Skeletal muscle cell (primary cell): ENCODE data around the gene ESYT3.

Source experiments
- DNase-seq: peaks from one replicate; pipeline ENCODE4 v3.0.0-alpha.2; 2010; ENCODE audit warnings: low read depth
- H3K4me3 ChIP-seq: 2 replicates; pipeline ENCODE4 v1.5.1; 2011; ENCODE audit warnings: low read depth, mild to moderate bottlenecking, control low read depth, low read length, moderate library complexity

The ESYT3 gene

GRCh38 chr3:138456961-138457862, 22.8 kb downstream of the ESYT3 start:
- DNase-seq: no peak
- H3K4me3 ChIP-seq: no peak overlapping the region

GRCh38 chr3:138457863-138458735, 23.7 kb downstream of the ESYT3 start:
- no peak overlapping the region for H3K4me3 ChIP-seq
- DNase-seq: no peak

GRCh38 chr3:138458774-138459499, 24.5 kb downstream of the ESYT3 start:
- no peak for DNase-seq
- H3K4me3 ChIP-seq: no peak overlapping the region

- DNase-seq: no peak
- no peak overlapping the region for H3K4me3 ChIP-seq
These were observed 25.5 kb downstream of the ESYT3 start for GRCh38 chr3:138459619-138460535.

GRCh38 chr3:138460536-138461205, 26.3 kb downstream of the ESYT3 start:
- no peak overlapping the region for H3K4me3 ChIP-seq
- DNase-seq: no peak

GRCh38 chr3:138461246-138461645, 26.8 kb downstream of the ESYT3 start:
- DNase-seq: no peak
- no peak overlapping the region for H3K4me3 ChIP-seq

- H3K4me3 ChIP-seq: no peak overlapping the region
- DNase-seq: no peak
These were observed 27.5 kb downstream of the ESYT3 start for GRCh38 chr3:138461896-138462295.

GRCh38 chr3:138463724-138464490, 29.5 kb downstream of the ESYT3 start:
- no peak for DNase-seq
- no peak overlapping the region for H3K4me3 ChIP-seq

GRCh38 chr3:138464491-138464860, 30.1 kb downstream of the ESYT3 start:
- no peak for DNase-seq

GRCh38 chr3:138465451-138465850, 31.0 kb downstream of the ESYT3 start:
- DNase-seq: no peak
- H3K4me3 ChIP-seq: no peak overlapping the region

More at GRCh38 chr3:138464491-138464860, 30.1 kb downstream of the ESYT3 start:
- no peak overlapping the region for H3K4me3 ChIP-seq

GRCh38 chr3:138465925-138466324, 31.5 kb downstream of the ESYT3 start:
- no peak for DNase-seq
- no peak overlapping the region for H3K4me3 ChIP-seq

- H3K4me3 ChIP-seq: no peak overlapping the region
- DNase-seq: no peak
These were observed 33.5 kb downstream of the ESYT3 start for GRCh38 chr3:138467931-138468330.

- H3K4me3 ChIP-seq: no peak overlapping the region
- no peak for DNase-seq
These were observed 34.0 kb downstream of the ESYT3 start for GRCh38 chr3:138468451-138468850.

- H3K4me3 ChIP-seq: no peak overlapping the region
- DNase-seq: no peak
These were observed 34.5 kb downstream of the ESYT3 start for GRCh38 chr3:138468886-138469285.

- no peak for DNase-seq
- H3K4me3 ChIP-seq: no peak overlapping the region
These were observed 35.5 kb downstream of the ESYT3 start for GRCh38 chr3:138469874-138470273.

GRCh38 chr3:138470687-138471086, 36.3 kb downstream of the ESYT3 start:
- no peak overlapping the region for H3K4me3 ChIP-seq
- no peak for DNase-seq

GRCh38 chr3:138471481-138471880, 37.1 kb downstream of the ESYT3 start:
- no peak overlapping the region for H3K4me3 ChIP-seq
- DNase-seq: no peak
